HCT116 (cell line): Measurements from ENCODE around the gene DIP2C.

Source experiments
- CEBPB ChIP-seq: IDR thresholded peaks from 2 replicates; pipeline ENCODE4 v1.6.1; 2012; ENCODE audit warnings: low read depth
- EZH2 ChIP-seq: fragments of 200-600 bp; sonication (generic); IDR thresholded peaks from 2 replicates; pipeline ENCODE4 v1.6.1; 2017; ENCODE audit warnings: antibody characterized with exemption, mixed run types
- FOSL1 ChIP-seq: IDR thresholded peaks from 2 replicates; pipeline ENCODE4 v1.6.1; 2012; ENCODE audit warnings: low read depth
- JUND ChIP-seq: IDR thresholded peaks from 2 replicates; pipeline ENCODE4 v1.6.1; 2012
- POLR2A ChIP-seq: IDR thresholded peaks from 2 replicates; pipeline ENCODE4 v1.7.0; 2011; ENCODE audit warnings: borderline replicate concordance; ENCODE audit not compliant: insufficient read depth, insufficient read length; ENCODE audit errors: extremely low read depth
- POLR2AphosphoS5 ChIP-seq: IDR thresholded peaks from 2 replicates; pipeline ENCODE4 v1.6.1; 2011; ENCODE audit warnings: mild to moderate bottlenecking, low read depth, low read length, moderate library complexity
- SIN3A ChIP-seq: IDR thresholded peaks from 2 replicates; pipeline ENCODE4 v1.6.1; 2012; ENCODE audit warnings: low read depth
- SP1 ChIP-seq: IDR thresholded peaks from 2 replicates; pipeline ENCODE4 v1.6.1; 2012; ENCODE audit warnings: low read depth
- ZNF274 ChIP-seq: fragments of 200-500 bp; sonication (Bioruptor generic); IDR thresholded peaks from 2 replicates; pipeline ENCODE4 v1.6.1; 2014; ENCODE audit warnings: mild to moderate bottlenecking, low read depth, low read length, inconsistent platforms
- TF ChIP-seq, protein P1 (sequence below), 3 experiments: fragments of 200-600 bp in 1 of 3; sonication (generic) in 1 of 3; IDR thresholded peaks in 2 of 3; conservative IDR thresholded peaks in 1 of 3; 2 replicates each; pipeline ENCODE4 v1.5.1; 2012 to 2017; ENCODE audit warnings: low read depth in 2 of 3, low read length in 2 of 3, antibody characterized with exemption in 1 of 3, borderline replicate concordance in 1 of 3, control low read depth in 1 of 3, mild to moderate bottlenecking in 1 of 3, mixed read lengths in 1 of 3, mixed run types in 1 of 3, moderate library complexity in 1 of 3; ENCODE audit not compliant: insufficient read depth in 1 of 3
- TF ChIP-seq, protein P2 (sequence below): IDR thresholded peaks from 2 replicates; pipeline ENCODE4 v1.6.1; 2012
- TF ChIP-seq, protein P3 (sequence below): IDR thresholded peaks from 2 replicates; pipeline ENCODE4 v1.6.1; 2012; ENCODE audit warnings: low read depth
- TF ChIP-seq, protein P4 (sequence below): IDR thresholded peaks from 2 replicates; pipeline ENCODE4 v1.6.1; 2012
- TF ChIP-seq, protein P5 (sequence below): IDR thresholded peaks from 2 replicates; pipeline ENCODE4 v1.6.1; 2011; ENCODE audit warnings: mild to moderate bottlenecking, low read length, moderate library complexity; ENCODE audit not compliant: insufficient replicate concordance; ENCODE audit errors: extremely low read depth

DNA sequence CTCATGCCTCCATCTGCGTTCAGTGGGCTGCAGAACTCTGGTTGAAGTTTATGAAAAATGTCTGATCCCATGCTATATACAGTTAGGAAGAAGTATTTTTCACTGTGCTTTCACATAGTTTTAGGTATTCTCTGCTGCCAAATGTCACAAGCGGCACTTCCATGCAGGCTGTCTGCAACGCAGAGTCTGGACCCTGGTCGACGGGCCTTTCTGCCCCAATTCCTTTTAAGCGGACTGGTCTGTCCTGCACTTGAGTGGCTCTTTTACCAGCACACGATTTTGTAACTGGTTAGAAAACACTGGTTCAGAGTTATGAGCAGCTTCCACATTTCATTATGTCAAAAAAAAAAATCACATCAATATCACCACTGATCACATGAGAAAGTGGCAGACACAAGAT, 143.0 kb downstream of the DIP2C start:
- TF ChIP-seq, protein P1, sequence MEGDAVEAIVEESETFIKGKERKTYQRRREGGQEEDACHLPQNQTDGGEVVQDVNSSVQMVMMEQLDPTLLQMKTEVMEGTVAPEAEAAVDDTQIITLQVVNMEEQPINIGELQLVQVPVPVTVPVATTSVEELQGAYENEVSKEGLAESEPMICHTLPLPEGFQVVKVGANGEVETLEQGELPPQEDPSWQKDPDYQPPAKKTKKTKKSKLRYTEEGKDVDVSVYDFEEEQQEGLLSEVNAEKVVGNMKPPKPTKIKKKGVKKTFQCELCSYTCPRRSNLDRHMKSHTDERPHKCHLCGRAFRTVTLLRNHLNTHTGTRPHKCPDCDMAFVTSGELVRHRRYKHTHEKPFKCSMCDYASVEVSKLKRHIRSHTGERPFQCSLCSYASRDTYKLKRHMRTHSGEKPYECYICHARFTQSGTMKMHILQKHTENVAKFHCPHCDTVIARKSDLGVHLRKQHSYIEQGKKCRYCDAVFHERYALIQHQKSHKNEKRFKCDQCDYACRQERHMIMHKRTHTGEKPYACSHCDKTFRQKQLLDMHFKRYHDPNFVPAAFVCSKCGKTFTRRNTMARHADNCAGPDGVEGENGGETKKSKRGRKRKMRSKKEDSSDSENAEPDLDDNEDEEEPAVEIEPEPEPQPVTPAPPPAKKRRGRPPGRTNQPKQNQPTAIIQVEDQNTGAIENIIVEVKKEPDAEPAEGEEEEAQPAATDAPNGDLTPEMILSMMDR (IDR thresholded peaks at IDR 0.05 in 2 of 3, conservative IDR thresholded peaks at IDR 0.05 in 1 of 3; ENCODE audit: borderline replicate concordance in 1 of 3, insufficient read depth in 1 of 3, low read depth in 2 of 3, low read length in 2 of 3), result no peak
- TF ChIP-seq FOSL1 (no peak), POLR2A (no peak), SP1 (no peak), CEBPB (no peak), POLR2AphosphoS5 (no peak), EZH2 (no peak), ZNF274 (no peak), JUND (no peak), SIN3A (no peak)
- TF ChIP-seq, protein P2, sequence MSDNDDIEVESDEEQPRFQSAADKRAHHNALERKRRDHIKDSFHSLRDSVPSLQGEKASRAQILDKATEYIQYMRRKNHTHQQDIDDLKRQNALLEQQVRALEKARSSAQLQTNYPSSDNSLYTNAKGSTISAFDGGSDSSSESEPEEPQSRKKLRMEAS, result no peak
- TF ChIP-seq, protein P3, sequence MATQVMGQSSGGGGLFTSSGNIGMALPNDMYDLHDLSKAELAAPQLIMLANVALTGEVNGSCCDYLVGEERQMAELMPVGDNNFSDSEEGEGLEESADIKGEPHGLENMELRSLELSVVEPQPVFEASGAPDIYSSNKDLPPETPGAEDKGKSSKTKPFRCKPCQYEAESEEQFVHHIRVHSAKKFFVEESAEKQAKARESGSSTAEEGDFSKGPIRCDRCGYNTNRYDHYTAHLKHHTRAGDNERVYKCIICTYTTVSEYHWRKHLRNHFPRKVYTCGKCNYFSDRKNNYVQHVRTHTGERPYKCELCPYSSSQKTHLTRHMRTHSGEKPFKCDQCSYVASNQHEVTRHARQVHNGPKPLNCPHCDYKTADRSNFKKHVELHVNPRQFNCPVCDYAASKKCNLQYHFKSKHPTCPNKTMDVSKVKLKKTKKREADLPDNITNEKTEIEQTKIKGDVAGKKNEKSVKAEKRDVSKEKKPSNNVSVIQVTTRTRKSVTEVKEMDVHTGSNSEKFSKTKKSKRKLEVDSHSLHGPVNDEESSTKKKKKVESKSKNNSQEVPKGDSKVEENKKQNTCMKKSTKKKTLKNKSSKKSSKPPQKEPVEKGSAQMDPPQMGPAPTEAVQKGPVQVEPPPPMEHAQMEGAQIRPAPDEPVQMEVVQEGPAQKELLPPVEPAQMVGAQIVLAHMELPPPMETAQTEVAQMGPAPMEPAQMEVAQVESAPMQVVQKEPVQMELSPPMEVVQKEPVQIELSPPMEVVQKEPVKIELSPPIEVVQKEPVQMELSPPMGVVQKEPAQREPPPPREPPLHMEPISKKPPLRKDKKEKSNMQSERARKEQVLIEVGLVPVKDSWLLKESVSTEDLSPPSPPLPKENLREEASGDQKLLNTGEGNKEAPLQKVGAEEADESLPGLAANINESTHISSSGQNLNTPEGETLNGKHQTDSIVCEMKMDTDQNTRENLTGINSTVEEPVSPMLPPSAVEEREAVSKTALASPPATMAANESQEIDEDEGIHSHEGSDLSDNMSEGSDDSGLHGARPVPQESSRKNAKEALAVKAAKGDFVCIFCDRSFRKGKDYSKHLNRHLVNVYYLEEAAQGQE, result no peak
- TF ChIP-seq, protein P4, sequence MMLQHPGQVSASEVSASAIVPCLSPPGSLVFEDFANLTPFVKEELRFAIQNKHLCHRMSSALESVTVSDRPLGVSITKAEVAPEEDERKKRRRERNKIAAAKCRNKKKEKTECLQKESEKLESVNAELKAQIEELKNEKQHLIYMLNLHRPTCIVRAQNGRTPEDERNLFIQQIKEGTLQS, result no peak
- TF ChIP-seq, protein P5, sequence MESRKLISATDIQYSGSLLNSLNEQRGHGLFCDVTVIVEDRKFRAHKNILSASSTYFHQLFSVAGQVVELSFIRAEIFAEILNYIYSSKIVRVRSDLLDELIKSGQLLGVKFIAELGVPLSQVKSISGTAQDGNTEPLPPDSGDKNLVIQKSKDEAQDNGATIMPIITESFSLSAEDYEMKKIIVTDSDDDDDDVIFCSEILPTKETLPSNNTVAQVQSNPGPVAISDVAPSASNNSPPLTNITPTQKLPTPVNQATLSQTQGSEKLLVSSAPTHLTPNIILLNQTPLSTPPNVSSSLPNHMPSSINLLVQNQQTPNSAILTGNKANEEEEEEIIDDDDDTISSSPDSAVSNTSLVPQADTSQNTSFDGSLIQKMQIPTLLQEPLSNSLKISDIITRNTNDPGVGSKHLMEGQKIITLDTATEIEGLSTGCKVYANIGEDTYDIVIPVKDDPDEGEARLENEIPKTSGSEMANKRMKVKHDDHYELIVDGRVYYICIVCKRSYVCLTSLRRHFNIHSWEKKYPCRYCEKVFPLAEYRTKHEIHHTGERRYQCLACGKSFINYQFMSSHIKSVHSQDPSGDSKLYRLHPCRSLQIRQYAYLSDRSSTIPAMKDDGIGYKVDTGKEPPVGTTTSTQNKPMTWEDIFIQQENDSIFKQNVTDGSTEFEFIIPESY, result no peak
